Gastroesophageal sphincter (tissue), 4 donors: Measurements from ENCODE around the gene TOP3A. TPM values are rescaled to one million over a fixed set of nuclear protein-coding genes. Genes with fewer than 3 reads are reported as not detected.

Experiments
- ATAC-seq: fragments of 150-250 bp; one replicate; pipeline ENCODE4 v1.9.1; 2016; ENCODE audit warnings: mild to moderate bottlenecking, moderate library complexity
- H3K27ac ChIP-seq, 4 donors: fragments of 200-600 bp; sonication (generic) in 3 of 4; 1 replicate in 3 of 4; 2 replicates in 1 of 4; pipeline ENCODE4 v1.5.1; 2016 to 2019
- H3K27me3 ChIP-seq: fragments of 200-600 bp; sonication (generic); one replicate; pipeline ENCODE4 v1.5.1; 2019
- H3K36me3 ChIP-seq, 2 donors: fragments of 200-600 bp; sonication (generic); one replicate each; pipeline ENCODE4 v1.5.1; 2019; ENCODE audit warnings: control low read depth in 1 of 2
- H3K4me1 ChIP-seq, 3 donors: fragments of 200-600 bp; sonication (generic); 1 replicate in 2 of 3; 2 replicates in 1 of 3; pipeline ENCODE4 v1.5.1; 2016 to 2019; ENCODE audit warnings: control low read depth in 2 of 3
- H3K4me3 ChIP-seq, 2 donors: fragments of 200-600 bp; sonication (generic); one replicate each; pipeline ENCODE4 v1.5.1; 2019; ENCODE audit warnings: mild to moderate bottlenecking in 1 of 2, moderate library complexity in 1 of 2
- H3K9me3 ChIP-seq, 3 donors: fragments of 200-600 bp; sonication (generic); one replicate each; pipeline ENCODE4 v1.5.1; 2017 to 2019; ENCODE audit warnings: control low read depth in 2 of 3
- EP300 ChIP-seq: sonication (generic); formaldehyde crosslinking; IDR thresholded peaks from one replicate; pipeline ENCODE4 v1.6.1; 2017; ENCODE audit warnings: antibody characterized with exemption, mild to moderate bottlenecking
- POLR2A ChIP-seq, 2 donors: fragments of 450-650 bp; IDR thresholded peaks; one replicate each; pipeline ENCODE4 v1.6.1; 2017; ENCODE audit warnings: antibody characterized with exemption in 2 of 2, mild to moderate bottlenecking in 2 of 2, moderate library complexity in 1 of 2
- POLR2AphosphoS5 ChIP-seq: sonication (generic); formaldehyde crosslinking; IDR thresholded peaks from one replicate; pipeline ENCODE4 v1.6.1; 2017; ENCODE audit warnings: antibody characterized with exemption
- WGBS, 2 donors: methylation state at CpG; one replicate each; pipeline ENCODE4 v1.1.5; 2018; ENCODE audit warnings: low coverage in 1 of 2; 5-methylcytosine and 5-hydroxymethylcytosine counted together
- total RNA-seq, 4 donors: library from RNA; depleted of rRNA; stranded (reverse); fragments of >200 nt; gene quantifications; one replicate each; pipeline ENCODE4 v1.1.0, GENCODE V29; 2016
- TF ChIP-seq, protein P1 (sequence below), 4 experiments: fragments of 200-600 bp in 2 of 4; fragments of 450-650 bp in 2 of 4; sonication (generic) in 1 of 4; IDR thresholded peaks; one replicate each; pipeline ENCODE4 v1.5.1; 2017 to 2019; ENCODE audit warnings: antibody characterized with exemption in 4 of 4, mild to moderate bottlenecking in 2 of 4, moderate library complexity in 2 of 4

TOP3A gene
- total RNA-seq, 4 donors from 2014 or later = 19.6 to 49.7 (median 26.8) TPM

DNA sequence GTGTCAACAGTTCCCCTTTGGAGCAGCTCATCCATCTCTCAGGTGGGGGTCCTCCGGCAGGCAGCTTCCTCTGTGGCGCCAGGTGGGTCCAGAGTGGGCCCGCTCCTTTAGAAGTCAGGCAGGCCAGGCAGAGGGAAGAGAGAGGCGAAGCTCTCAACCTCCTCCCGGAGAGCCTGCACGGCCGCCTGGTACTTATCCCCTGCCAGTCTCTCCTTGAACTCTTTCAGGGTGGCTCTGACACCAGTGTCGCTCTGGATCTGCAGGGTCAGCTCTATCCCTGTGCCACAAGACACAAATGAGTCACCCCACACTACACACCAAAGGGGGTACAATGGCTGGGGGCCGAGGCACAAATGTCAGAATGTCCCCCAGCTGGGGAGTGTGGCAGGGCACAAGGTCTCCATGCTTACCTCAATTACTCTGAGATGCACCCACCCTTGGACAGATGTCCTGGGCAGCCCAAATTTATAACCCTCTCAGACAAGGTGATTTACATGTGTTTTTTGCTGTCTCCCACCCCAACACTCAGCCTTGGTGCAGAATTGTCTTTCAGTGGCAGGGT, 13.9 kb upstream of the TOP3A start:
- H3K27ac ChIP-seq = no peak overlapping the region
- peaks cover 0 to 100% of the 10 kb centered on the region in 2 donors for H3K36me3 ChIP-seq
- H3K4me1 ChIP-seq = peaks cover 0 to 4% (median 0%) of the 10 kb centered on the region in 3 donors
- H3K9me3 ChIP-seq = no peaks in the 10 kb centered on the region
- no peak overlapping the region for H3K4me3 ChIP-seq
- H3K27me3 ChIP-seq = no peaks in the 10 kb centered on the region
- ATAC-seq = no peak
- WGBS, 2 donors = 60 to 72% methylated on average over 1 to 4 of the region's 9 CpGs
- TF ChIP-seq EP300 (no peak), POLR2AphosphoS5 (no peak), POLR2A (IDR thresholded peaks at IDR 0.05) (no peak)
- TF ChIP-seq, protein P1, sequence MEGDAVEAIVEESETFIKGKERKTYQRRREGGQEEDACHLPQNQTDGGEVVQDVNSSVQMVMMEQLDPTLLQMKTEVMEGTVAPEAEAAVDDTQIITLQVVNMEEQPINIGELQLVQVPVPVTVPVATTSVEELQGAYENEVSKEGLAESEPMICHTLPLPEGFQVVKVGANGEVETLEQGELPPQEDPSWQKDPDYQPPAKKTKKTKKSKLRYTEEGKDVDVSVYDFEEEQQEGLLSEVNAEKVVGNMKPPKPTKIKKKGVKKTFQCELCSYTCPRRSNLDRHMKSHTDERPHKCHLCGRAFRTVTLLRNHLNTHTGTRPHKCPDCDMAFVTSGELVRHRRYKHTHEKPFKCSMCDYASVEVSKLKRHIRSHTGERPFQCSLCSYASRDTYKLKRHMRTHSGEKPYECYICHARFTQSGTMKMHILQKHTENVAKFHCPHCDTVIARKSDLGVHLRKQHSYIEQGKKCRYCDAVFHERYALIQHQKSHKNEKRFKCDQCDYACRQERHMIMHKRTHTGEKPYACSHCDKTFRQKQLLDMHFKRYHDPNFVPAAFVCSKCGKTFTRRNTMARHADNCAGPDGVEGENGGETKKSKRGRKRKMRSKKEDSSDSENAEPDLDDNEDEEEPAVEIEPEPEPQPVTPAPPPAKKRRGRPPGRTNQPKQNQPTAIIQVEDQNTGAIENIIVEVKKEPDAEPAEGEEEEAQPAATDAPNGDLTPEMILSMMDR (IDR thresholded peaks at IDR 0.05) = no peak

DNA sequence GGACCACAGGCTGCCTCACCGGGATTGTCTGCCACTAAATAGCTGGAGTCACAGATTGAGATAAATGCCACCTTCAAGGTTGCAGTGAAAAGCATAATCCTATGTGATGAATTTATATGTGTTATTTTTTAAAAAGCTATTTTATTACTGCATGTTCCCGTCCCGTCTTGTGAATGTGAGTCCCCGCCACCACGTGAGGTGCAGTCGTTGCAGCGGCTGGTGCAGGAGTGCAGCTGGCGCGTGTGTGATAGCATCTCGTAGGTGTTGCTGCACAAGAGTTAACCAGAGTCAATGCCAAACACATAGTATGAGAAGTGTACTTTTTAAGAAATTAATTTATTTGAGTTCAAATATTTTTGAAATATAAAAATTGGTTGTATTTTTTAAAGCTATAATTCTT, 12.8 kb upstream of the TOP3A start:
- peaks cover 0 to 100% of the 10 kb centered on the region in 2 donors for H3K36me3 ChIP-seq
- WGBS, 2 donors = 82 to 92% methylated on average over 8 to 9 of the region's 10 CpGs

DNA sequence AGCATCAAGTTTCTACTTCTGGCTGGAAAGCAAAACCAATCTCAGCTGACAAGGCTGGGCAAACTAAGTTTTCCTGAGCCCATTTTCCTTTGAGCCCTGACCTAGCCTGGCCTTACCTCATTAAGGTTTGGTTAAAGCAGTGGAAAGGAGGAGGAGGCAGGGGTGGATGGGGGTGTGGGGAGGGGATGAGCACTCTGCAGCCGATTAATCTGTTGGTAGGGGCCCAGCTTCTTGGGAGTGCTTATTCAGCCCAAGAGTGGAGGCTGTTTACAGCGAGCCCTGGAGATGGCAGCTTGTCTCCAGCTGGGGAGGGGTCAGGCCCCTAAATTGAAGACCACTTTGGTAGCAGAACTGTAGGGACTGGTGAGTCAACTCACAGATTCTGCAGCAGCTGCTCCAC, 12.3 kb upstream of the TOP3A start:
- no peak overlapping the region for H3K27ac ChIP-seq
- H3K36me3 ChIP-seq = peaks cover 0 to 100% of the 10 kb centered on the region in 2 donors
- H3K4me3 ChIP-seq = no peak overlapping the region
- H3K4me1 ChIP-seq = peaks cover 0 to 4% (median 0%) of the 10 kb centered on the region in 3 donors
- ATAC-seq = no peak
- H3K27me3 ChIP-seq = no peaks in the 10 kb centered on the region
- no peak for TF ChIP-seq POLR2A (IDR thresholded peaks at IDR 0.05)
- H3K9me3 ChIP-seq = no peaks in the 10 kb centered on the region
- WGBS, 2 donors = 29 to 54% methylated on average over 1 to 2 of the region's 2 CpGs

More for the DNA sequence above, 12.8 kb upstream of the TOP3A start:
- Histone ChIP-seq H3K4me1 (peaks cover 0 to 4% (median 0%) of the 10 kb centered on the region in 3 donors), H3K4me3 (no peak overlapping the region), H3K27me3 (no peaks in the 10 kb centered on the region), H3K27ac (no peak overlapping the region), H3K9me3 (no peaks in the 10 kb centered on the region)
- TF ChIP-seq, protein P1 (IDR thresholded peaks at IDR 0.05) = no peak
- no peak for TF ChIP-seq POLR2A (IDR thresholded peaks at IDR 0.05)
- TF ChIP-seq POLR2AphosphoS5 = no peak
- no peak for TF ChIP-seq EP300
- ATAC-seq = no peak

DNA sequence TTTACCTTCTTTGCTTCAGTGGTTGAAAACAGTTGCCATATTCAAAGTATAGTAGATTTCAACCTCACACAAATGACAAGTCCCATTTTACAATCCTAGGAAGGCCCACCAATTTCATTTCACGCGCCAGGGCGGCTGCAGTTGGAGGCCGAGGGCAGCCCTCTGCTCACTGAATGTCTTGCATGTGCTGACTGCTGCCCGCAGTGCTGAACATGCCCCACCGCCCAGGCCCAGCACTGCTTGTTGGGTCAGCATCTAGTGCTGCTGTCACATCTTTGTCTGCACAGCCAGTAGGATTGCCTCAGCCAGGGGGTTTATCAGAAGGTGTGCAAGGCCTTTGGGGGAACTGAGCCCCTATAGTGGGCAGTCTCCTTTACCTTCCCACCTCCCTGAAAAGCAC, 11.8 kb upstream of the TOP3A start:
- Histone ChIP-seq H3K27ac (no peak overlapping the region), H3K27me3 (no peaks in the 10 kb centered on the region), H3K4me1 (peaks cover 0 to 8% (median 0%) of the 10 kb centered on the region in 3 donors), H3K9me3 (no peaks in the 10 kb centered on the region), H3K36me3 (peaks cover 0 to 100% of the 10 kb centered on the region in 2 donors), H3K4me3 (no peak overlapping the region)
- TF ChIP-seq EP300 (no peak), POLR2AphosphoS5 (no peak), POLR2A (IDR thresholded peaks at IDR 0.05) (no peak)
- TF ChIP-seq, protein P1 (IDR thresholded peaks at IDR 0.05) = no peak
- ATAC-seq = no peak
- WGBS, 2 donors = 100% methylated on average over 2 of the region's 6 CpGs; no CpG with 5 or more reads in 1 of the 2 donors

DNA sequence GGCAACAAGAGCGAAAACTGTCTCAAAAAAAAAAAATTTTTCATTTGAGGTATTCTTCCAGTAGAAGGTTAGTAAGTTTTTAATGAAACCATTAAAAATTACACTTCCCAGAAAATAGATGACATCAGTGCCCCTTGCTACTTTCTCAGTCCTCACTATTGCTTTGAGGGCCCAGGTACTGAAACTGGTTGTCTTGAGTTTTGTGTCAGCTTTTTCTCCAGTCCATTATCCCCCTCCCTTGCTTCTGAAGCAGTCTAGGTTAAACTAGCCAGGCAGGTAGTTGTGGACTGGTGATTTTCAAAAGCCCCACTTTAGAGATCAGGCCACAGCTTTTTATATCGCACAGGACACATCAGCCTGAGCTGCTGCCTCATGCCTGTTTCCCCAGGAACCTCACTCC, 11.2 kb upstream of the TOP3A start:
- no peak for ATAC-seq
- Histone ChIP-seq H3K4me1 (peaks cover 0 to 14% (median 0%) of the 10 kb centered on the region in 3 donors), H3K36me3 (peaks cover 0 to 100% of the 10 kb centered on the region in 2 donors), H3K27me3 (no peaks in the 10 kb centered on the region), H3K4me3 (no peak overlapping the region), H3K9me3 (no peaks in the 10 kb centered on the region), H3K27ac (no peak overlapping the region)
- TF ChIP-seq POLR2AphosphoS5 (no peak), POLR2A (IDR thresholded peaks at IDR 0.05) (no peak), EP300 (no peak)
- TF ChIP-seq, protein P1 (IDR thresholded peaks at IDR 0.05) = no peak
- 85 to 100% methylated on average over 1 to 2 of the region's 2 CpGs for WGBS, 2 donors
